Measurements from ENCODE around the gene FKBP8. TPM values are rescaled to one million over a fixed set of nuclear protein-coding genes. Genes with fewer than 3 reads are reported as not detected.

FKBP8 gene
- total RNA-seq, 2 experiments from 2014 or later: 200 to 201 TPM

DNA sequence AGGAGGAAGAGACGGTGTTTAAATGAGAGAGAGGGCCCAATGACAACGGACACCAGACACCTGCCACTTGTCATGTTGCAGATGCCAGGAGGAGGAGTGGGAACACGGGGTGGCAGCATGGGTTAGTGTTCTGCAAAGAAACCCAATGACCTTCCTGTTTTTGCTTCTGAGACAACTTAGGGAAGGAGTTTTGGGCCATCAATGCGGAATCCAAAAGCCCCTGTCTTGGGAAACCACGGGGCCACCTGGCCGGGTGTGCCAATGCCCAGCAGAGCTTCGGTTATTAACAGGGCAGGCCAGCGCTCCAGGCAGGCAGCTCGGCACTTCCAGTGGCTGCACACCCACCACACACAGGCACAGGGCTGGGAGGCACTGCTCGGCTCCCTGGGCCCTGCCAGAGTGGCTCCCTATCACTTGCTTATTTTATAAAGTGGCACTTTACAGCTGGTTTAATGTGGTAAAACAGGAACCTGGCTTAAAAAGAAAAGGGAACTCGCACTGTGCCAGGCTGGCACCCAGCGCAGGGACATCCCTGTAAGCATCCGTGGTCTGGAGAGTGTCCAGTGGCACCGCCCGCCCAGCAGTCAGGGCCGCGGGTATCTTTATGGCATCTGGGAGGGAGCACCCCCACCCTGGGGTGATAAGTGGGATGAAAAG is 40.6 kb downstream of the FKBP8 start:
- BruUV-seq (replicated peaks): no TSS peak
- H3K9me2 ChIP-seq (ENCODE audit: insufficient read depth, low read length): no peaks in the 10 kb centered on the region
- no peak overlapping the region for H3K4me3 ChIP-seq (ENCODE audit: low read depth, low read length, poor library complexity, severe bottlenecking)
- intact Hi-C loops (cut with micrococcal nuclease; ENCODE audit: unreplicated experiment): no loop called here
- TF ChIP-seq, protein P1, sequence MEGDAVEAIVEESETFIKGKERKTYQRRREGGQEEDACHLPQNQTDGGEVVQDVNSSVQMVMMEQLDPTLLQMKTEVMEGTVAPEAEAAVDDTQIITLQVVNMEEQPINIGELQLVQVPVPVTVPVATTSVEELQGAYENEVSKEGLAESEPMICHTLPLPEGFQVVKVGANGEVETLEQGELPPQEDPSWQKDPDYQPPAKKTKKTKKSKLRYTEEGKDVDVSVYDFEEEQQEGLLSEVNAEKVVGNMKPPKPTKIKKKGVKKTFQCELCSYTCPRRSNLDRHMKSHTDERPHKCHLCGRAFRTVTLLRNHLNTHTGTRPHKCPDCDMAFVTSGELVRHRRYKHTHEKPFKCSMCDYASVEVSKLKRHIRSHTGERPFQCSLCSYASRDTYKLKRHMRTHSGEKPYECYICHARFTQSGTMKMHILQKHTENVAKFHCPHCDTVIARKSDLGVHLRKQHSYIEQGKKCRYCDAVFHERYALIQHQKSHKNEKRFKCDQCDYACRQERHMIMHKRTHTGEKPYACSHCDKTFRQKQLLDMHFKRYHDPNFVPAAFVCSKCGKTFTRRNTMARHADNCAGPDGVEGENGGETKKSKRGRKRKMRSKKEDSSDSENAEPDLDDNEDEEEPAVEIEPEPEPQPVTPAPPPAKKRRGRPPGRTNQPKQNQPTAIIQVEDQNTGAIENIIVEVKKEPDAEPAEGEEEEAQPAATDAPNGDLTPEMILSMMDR (conservative IDR thresholded peaks at IDR 0.05; ENCODE audit: low read length): no peak
- no peak for TF ChIP-seq EZH2phosphoT487 (IDR thresholded peaks at IDR 0.05; ENCODE audit: borderline replicate concordance, low read depth, low read length)
- H2AFZ ChIP-seq (ENCODE audit: low read length): no peak overlapping the region
- H3K9me3 ChIP-seq (ENCODE audit: low read length): no peaks in the 10 kb centered on the region
- ChIA-PET POLR2A (interaction anchor here (0.7 kb wide), 1 partner anchor 21 kb away, joined by 3 read pairs; no protein-coding TSS in a partner anchor), CTCF (ENCODE audit: unreplicated experiment) (no interaction called here)
- H3K79me2 ChIP-seq (ENCODE audit: insufficient read depth, low read depth, low read length): peaks cover 30% of the 10 kb centered on the region; the same call in 1 of the 2 replicates
- H3K36me3 ChIP-seq (ENCODE audit: insufficient read depth, low read length): no peaks in the 10 kb centered on the region
- H3K4me2 ChIP-seq (ENCODE audit: low read length): no peak overlapping the region
- peaks cover 10% of the 10 kb centered on the region; the same call in 1 of the 2 replicates for H4K20me1 ChIP-seq (ENCODE audit: insufficient read depth, low read length)
- no peak overlapping the region for H3K27ac ChIP-seq (ENCODE audit: low read depth, low read length, poor library complexity, severe bottlenecking)
- H3K4me1 ChIP-seq (ENCODE audit: insufficient read depth, low read length, poor library complexity, severe bottlenecking): peaks cover 10% of the 10 kb centered on the region
- no peak for DNase-seq (ENCODE audit: low spot score)

DNA sequence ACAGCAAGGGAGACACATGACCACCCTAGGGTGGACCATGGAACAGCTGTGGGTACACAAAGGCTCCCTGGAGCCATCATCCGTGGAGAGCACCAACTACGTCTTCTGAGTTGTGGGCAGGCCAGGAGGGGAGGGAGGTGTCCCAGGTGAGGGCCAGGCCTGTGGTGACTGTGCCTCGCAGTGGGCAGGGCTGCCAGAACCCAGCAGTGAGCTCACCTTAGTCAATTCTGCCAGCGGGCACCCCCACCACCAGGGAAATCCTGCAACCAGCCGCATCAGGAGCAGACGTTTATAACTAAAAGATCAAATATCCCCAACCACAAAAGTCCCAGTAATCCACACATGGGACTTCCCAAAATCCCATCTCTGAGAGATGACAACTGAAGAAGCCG is 41.1 kb downstream of the FKBP8 start:
- H3K4me3 ChIP-seq (ENCODE audit: low read depth, low read length, poor library complexity, severe bottlenecking): no peak overlapping the region
- no TSS peak for BruUV-seq (replicated peaks)
- ChIA-PET CTCF (ENCODE audit: unreplicated experiment) (no interaction called here), POLR2A (no interaction called here)
- no peaks in the 10 kb centered on the region for H3K9me3 ChIP-seq (ENCODE audit: low read length)
- no peaks in the 10 kb centered on the region for H3K9me2 ChIP-seq (ENCODE audit: insufficient read depth, low read length)
- H3K79me2 ChIP-seq (ENCODE audit: insufficient read depth, low read depth, low read length): peaks cover 28% of the 10 kb centered on the region; the same call in 1 of the 2 replicates
- no peaks in the 10 kb centered on the region for H3K36me3 ChIP-seq (ENCODE audit: insufficient read depth, low read length)
- no peak for DNase-seq (ENCODE audit: low spot score)
- no peak overlapping the region for H3K4me2 ChIP-seq (ENCODE audit: low read length)
- no peak overlapping the region for H3K27ac ChIP-seq (ENCODE audit: low read depth, low read length, poor library complexity, severe bottlenecking)
- H2AFZ ChIP-seq (ENCODE audit: low read length): no peak overlapping the region
- TF ChIP-seq, protein P1 (conservative IDR thresholded peaks at IDR 0.05; ENCODE audit: low read length): no peak
- TF ChIP-seq EZH2phosphoT487 (IDR thresholded peaks at IDR 0.05; ENCODE audit: borderline replicate concordance, low read depth, low read length): no peak
- peaks cover 10% of the 10 kb centered on the region for H3K4me1 ChIP-seq (ENCODE audit: insufficient read depth, low read length, poor library complexity, severe bottlenecking)
- H4K20me1 ChIP-seq (ENCODE audit: insufficient read depth, low read length): peaks cover 10% of the 10 kb centered on the region; the same call in 1 of the 2 replicates
- intact Hi-C loops (cut with micrococcal nuclease; ENCODE audit: unreplicated experiment): no loop called here

DNA sequence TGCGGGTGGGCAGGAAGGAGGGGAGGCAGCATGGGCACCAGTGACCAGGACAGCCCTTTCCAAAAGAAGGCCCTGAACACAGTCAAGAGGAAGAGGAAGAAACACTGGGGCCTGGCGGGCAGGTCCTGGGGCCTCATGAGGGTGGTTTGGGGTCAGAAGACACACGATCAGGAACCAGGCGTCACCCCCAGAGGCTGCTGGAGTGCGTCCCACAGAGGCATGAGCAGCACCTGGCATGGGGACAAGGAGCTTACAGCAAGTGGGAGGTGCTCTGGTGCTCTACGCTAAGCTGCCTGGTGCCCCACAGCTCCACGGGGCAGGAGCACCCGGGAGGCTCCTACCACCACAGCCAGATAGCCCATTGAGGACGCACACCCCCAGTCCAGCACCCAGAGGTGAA is 41.5 kb downstream of the FKBP8 start:
- BruUV-seq (replicated peaks): no TSS peak
- Histone ChIP-seq H2AFZ (ENCODE audit: low read length) (no peak overlapping the region), H3K36me3 (ENCODE audit: insufficient read depth, low read length) (no peaks in the 10 kb centered on the region), H3K9me2 (ENCODE audit: insufficient read depth, low read length) (no peaks in the 10 kb centered on the region), H3K4me3 (ENCODE audit: low read depth, low read length, poor library complexity, severe bottlenecking) (no peak overlapping the region), H3K4me1 (ENCODE audit: insufficient read depth, low read length, poor library complexity, severe bottlenecking) (peaks cover 10% of the 10 kb centered on the region), H3K79me2 (ENCODE audit: insufficient read depth, low read depth, low read length) (peaks cover 28% of the 10 kb centered on the region; the same call in 1 of the 2 replicates), H3K4me2 (ENCODE audit: low read length) (no peak overlapping the region), H3K9me3 (ENCODE audit: low read length) (no peaks in the 10 kb centered on the region), H4K20me1 (ENCODE audit: insufficient read depth, low read length) (peaks cover 10% of the 10 kb centered on the region; the same call in 1 of the 2 replicates), H3K27ac (ENCODE audit: low read depth, low read length, poor library complexity, severe bottlenecking) (no peak overlapping the region)
- ChIA-PET POLR2A (no interaction called here), CTCF (ENCODE audit: unreplicated experiment) (no interaction called here)
- no peak for DNase-seq (ENCODE audit: low spot score)
- intact Hi-C loops (cut with micrococcal nuclease; ENCODE audit: unreplicated experiment): no loop called here
- no peak for TF ChIP-seq EZH2phosphoT487 (IDR thresholded peaks at IDR 0.05; ENCODE audit: borderline replicate concordance, low read depth, low read length)
- TF ChIP-seq, protein P1 (conservative IDR thresholded peaks at IDR 0.05; ENCODE audit: low read length): no peak
